ENCODE measurements around the gene SFTPD. TPM values are rescaled to one million over a fixed set of nuclear protein-coding genes. Genes with fewer than 3 reads are reported as not detected.
"Not testable (repeated sequence)": the region's sequence is repeated elsewhere in the genome, so short reads cannot be mapped to it uniquely, and the experiment has no call there.

SFTPD gene
- total RNA-seq, 4 donors from 2014 or later: 1.7 to 2.7 (median 2.2) TPM; not detected in 1

DNA sequence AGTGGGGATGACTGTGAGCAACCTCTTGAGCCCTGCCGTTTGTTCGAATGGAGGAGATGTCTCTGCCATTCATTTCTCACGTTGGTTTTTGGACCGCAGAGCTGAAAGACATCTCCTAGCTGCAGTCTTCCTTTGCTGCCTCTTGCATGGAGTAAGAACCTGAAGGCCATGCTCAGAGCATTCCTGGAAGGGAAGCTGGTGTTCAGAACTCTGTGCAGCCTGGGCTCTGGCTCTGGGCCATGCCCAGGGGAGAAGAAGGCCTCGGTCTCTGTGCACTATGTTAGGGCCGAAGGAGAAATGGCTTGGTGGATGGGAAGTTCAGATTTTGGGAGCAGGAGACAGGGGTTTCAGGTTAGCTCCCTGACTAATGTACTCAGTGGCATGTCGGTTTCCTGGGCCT is 22.9 kb downstream of the SFTPD start:
- no peak overlapping the region for H3K27ac ChIP-seq
- ATAC-seq: no peak
- peaks cover 0 to 8% (median 0%) of the 10 kb centered on the region in 3 donors for H3K4me1 ChIP-seq
- no peak overlapping the region for H3K4me3 ChIP-seq
- H3K27me3 ChIP-seq: peaks cover 9% of the 10 kb centered on the region
- WGBS, 2 donors (ENCODE audit: low coverage in 1 of 2): 80 to 100% methylated on average over 1 of the region's 7 CpGs
- no peak for TF ChIP-seq EP300 (IDR thresholded peaks at IDR 0.05)
- peaks cover 0 to 11% of the 10 kb centered on the region in 2 donors for H3K36me3 ChIP-seq
- H3K9me3 ChIP-seq: no peaks in the 10 kb centered on the region

- Histone ChIP-seq H3K9me3 (no peaks in the 10 kb centered on the region), H3K36me3 (peaks cover 0 to 15% of the 10 kb centered on the region in 2 donors), H3K27ac (no peak overlapping the region), H3K4me3 (no peak overlapping the region), H3K4me1 (peaks cover 0 to 8% (median 0%) of the 10 kb centered on the region in 3 donors), H3K27me3 (peaks cover 9% of the 10 kb centered on the region)
- ATAC-seq: no peak
- TF ChIP-seq POLR2AphosphoS5 (IDR thresholded peaks at IDR 0.05) (no peak), CTCF (IDR thresholded peaks at IDR 0.05) (no peak)
- 30 to 31% methylated on average over 2 to 3 of the region's 3 CpGs for WGBS, 2 donors (ENCODE audit: low coverage in 1 of 2)
Measured at GRCh38 chr10:79925614-79926013, 23.3 kb downstream of the SFTPD start.

GRCh38 chr10:79923669-79924068 is 25.2 kb downstream of the SFTPD start:
- H3K27me3 ChIP-seq: no peaks in the 10 kb centered on the region
- TF ChIP-seq POLR2AphosphoS5 (IDR thresholded peaks at IDR 0.05) (no peak), CTCF (IDR thresholded peaks at IDR 0.05) (no peak), POLR2A (IDR thresholded peaks at IDR 0.05) (no peak), EP300 (IDR thresholded peaks at IDR 0.05) (no peak)
- WGBS, 2 donors (ENCODE audit: low coverage in 1 of 2): 89 to 100% methylated on average over 1 to 8 of the region's 8 CpGs
- no peaks in the 10 kb centered on the region for H3K4me1 ChIP-seq
- H3K36me3 ChIP-seq: peaks cover 0 to 22% of the 10 kb centered on the region in 2 donors
- no peak overlapping the region for H3K27ac ChIP-seq
- no peak for ATAC-seq
- no peaks in the 10 kb centered on the region for H3K9me3 ChIP-seq
- no peak overlapping the region for H3K4me3 ChIP-seq

DNA sequence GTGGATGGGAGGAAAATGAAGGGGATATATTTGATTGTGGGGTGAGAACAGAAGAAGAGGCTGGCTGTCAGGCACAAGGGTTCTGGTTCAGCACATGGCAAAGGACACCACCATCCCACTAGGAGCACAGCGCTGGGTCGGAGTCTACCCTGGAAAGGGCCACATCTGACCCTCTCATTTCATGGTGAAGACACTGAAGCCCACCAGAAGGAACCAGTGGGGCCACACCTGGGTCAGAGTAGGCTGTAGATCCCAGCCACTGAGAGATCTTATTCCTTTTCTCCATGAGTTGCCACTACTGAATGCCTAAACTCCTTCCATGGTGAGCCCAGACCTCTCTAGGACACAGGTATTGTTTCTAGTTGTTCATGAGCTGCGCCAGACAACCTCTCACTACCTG is 25.8 kb downstream of the SFTPD start:
- Histone ChIP-seq H3K27ac (no peak overlapping the region), H3K27me3 (no peaks in the 10 kb centered on the region), H3K36me3 (peaks cover 0 to 22% of the 10 kb centered on the region in 2 donors), H3K4me3 (no peak overlapping the region), H3K4me1 (no peaks in the 10 kb centered on the region), H3K9me3 (no peaks in the 10 kb centered on the region)
- no peak for ATAC-seq
- 100% methylated on average over 1 of the region's 3 CpGs for WGBS, 2 donors (ENCODE audit: low coverage in 1 of 2)
- TF ChIP-seq POLR2A (IDR thresholded peaks at IDR 0.05) (no peak), EP300 (IDR thresholded peaks at IDR 0.05) (no peak), POLR2AphosphoS5 (IDR thresholded peaks at IDR 0.05) (no peak), CTCF (IDR thresholded peaks at IDR 0.05) (no peak)

GRCh38 chr10:79922011-79922412 is 26.9 kb downstream of the SFTPD start:
- H3K27ac ChIP-seq, H3K4me3 ChIP-seq, H3K9me3 ChIP-seq, H3K27me3 ChIP-seq, ATAC-seq, H3K4me1 ChIP-seq: not testable (repeated sequence)
- peaks cover 0 to 22% of the 10 kb centered on the region in 2 donors for H3K36me3 ChIP-seq
- WGBS, 2 donors (ENCODE audit: low coverage in 1 of 2): 92% methylated on average over 4 of the region's 6 CpGs; no CpG with 5 or more reads in 1 of the 2 donors

- H3K27ac ChIP-seq, H3K4me3 ChIP-seq, ATAC-seq, H3K4me1 ChIP-seq, H3K9me3 ChIP-seq, H3K27me3 ChIP-seq, H3K36me3 ChIP-seq: not testable (repeated sequence)
- WGBS, 2 donors (ENCODE audit: low coverage in 1 of 2): 82 to 86% methylated on average over 2 of the region's 2 CpGs
Measured at GRCh38 chr10:79915838-79916237, 33.1 kb downstream of the SFTPD start.

DNA sequence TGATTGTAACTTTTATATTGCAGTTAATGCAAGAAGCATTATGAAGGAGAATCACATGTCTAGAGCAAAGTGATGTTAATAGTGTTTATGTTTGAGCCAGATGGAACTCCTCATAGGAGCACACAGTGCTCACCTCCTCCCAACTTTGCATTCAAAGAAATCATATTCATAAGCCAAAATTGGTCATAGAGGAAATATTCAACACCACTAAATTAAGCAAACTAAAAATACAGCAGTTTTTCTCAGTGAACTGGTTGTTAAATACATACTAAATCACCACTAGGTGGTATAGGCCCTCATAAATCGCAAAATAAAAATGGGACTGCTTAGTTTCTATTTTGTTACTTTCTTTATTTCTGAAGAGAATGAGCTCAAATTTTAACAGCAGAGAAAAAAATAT is 34.4 kb downstream of the SFTPD start:
- H3K36me3 ChIP-seq, H3K4me3 ChIP-seq, ATAC-seq, H3K27ac ChIP-seq, H3K4me1 ChIP-seq, H3K27me3 ChIP-seq, H3K9me3 ChIP-seq: not testable (repeated sequence)
- 64 to 88% methylated on average over 1 of the region's 1 CpG for WGBS, 2 donors (ENCODE audit: low coverage in 1 of 2)
